SHP77 treated with DMSO at 0.1 percent for 48 hours (cell line): ENCODE measurements around the gene KCNQ5.
A peak's percentile ranks its signal among the peaks of the same experiment; 100 is the strongest.

Experiments used
- DNase-seq: peaks from one replicate; lab custom pipeline; 2025; lab: John Stamatoyannopoulos, UW

The KCNQ5 gene

DNA sequence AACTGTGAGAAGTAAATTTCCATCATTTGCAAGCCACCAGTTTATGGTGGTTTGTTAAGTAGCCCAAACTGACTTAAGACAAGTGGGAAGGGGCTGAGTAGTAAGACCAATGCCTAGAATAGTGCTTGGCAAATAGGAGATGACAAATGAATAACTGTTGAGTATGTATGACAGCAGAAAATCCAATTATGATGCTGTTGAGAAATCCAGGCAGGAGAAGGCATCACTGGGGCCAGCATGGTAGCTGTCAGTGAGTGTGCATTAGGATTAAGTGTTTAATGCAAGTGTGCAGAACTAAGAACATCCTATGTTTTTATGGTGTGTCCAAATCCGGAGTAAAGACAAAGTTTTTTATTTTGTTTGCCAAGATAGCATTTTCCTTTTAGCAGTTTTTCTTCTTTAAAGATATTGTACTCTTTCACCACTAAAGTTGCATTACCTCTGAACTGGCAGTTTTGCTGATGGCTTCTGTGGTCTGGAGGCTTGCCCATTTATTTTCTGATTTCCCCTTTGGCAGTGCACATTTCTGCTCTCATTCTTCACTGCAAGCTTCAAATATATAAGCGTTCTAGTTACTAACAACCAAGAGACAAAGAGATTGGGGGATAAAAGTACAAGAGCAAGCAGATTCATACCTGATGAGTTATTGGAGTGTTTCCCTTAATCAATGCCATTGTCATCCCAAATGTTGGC is 289.7 kb downstream of the KCNQ5 start:
- DNase-seq: no peak

DNA sequence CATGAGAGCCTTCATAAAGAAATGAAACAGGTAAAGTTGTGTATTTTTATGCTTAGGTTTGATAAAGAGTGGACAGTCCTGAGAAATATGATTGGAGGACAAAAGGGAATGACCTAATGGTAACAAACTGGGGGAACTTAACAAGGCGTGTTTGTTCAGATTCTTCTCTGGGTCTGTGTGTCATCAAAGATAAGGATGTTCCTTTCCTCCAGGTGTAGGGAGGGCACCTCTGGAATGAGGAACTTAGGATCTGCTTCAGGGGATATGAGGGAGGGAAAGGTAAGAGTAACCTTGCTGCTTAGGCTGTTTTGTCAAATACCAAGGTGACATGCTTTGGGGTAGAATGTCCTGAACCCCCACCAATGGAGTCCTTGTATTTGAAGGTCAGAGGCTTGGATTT is 291.9 kb downstream of the KCNQ5 start:
- no peak for DNase-seq

GRCh38 chr6:72916298-72916697 is 294.4 kb downstream of the KCNQ5 start:
- DNase-seq: no peak

DNA sequence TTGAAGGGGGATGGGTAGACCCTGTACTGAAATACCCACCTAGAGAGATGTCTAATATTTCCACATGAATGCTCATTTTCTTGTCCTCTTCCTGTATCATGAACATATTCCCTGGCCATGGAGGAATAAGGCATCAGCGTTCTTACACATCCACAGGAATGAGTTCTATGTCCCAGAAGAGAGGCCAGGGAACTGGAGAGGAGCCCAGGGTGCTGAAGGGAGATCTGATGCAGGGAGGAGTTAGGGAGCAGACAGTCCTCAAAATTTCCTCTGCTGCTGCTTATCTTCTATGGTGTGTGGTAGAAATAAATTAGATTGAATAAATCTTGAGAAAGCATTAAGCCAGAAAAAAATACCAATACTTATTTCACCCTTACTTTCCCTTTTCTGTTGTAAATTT is 295.0 kb downstream of the KCNQ5 start:
- no peak for DNase-seq

DNA sequence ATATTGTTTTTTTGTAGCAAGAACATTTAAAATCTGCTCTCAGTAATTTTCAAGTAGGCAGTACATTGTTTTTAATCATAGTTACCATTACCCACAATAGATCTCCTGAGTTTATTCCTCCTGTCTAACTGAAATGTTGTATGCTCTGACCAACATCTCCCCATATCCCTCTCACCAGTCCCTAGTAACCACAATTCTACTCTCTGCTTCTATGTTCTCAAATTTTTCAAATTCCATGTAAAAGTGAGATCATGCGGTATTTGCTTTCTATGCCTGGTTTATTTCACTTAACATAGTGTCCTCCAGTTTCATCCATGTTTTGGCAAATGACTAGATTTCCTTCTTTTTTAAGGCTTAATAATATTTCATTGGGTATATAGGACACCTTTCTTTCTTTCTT is 300.5 kb downstream of the KCNQ5 start:
- DNase-seq: no peak

GRCh38 chr6:72925136-72925535 is 303.3 kb downstream of the KCNQ5 start:
- DNase-seq: no peak

DNA sequence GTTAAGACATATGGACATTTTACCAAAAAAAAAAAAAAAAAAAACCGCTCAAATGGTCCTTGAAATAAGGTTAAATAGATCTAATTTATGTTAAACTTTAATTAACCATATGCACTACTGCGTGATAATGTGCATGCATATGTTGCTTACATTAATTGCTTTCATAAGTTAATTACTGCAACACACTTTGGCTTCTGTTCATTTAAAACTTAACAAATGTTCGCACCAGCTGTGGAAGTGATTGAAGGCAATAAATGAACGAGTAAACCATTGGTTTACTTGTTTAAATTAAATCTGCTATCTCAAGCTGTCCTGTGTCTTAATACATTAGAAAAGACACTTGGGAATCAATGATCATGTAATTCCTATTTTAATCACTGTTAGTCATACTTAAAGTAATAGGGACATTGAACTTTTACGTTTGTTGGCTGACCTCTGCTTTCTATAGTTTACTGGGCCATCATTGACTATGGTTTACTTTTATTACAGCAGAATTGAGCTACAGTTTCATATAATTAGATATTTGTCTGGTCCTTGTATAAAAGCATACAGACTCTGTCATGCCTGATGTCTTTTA is 308.8 kb downstream of the KCNQ5 start:
- DNase-seq: no peak

GRCh38 chr6:72931325-72931887 is 309.5 kb downstream of the KCNQ5 start:
- DNase-seq: no peak

GRCh38 chr6:72933233-72933632 is 311.4 kb downstream of the KCNQ5 start:
- no peak for DNase-seq

GRCh38 chr6:72936766-72937559 is 315.1 kb downstream of the KCNQ5 start:
- DNase-seq: no peak

- DNase-seq: no peak
Measured at GRCh38 chr6:72938104-72938503, 316.2 kb downstream of the KCNQ5 start.

DNA sequence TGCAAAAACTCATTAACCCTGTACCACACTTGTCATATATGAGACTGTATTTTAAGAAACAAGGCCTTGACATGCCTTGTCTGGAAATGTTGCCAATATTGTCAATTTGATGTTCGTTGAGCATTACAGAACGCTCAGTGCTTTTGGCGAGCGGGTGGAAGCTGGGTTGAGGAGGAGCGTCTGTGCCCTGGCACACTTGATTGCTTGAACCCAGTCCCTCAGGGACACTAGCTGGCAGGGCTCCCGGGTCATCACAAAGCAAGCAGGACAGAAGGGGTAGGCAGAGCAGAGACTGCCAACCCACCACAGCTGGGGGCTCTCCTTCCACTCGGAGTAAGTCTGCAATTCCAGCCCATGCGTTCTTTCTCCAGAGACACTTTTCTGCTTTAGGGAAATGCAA is 317.1 kb downstream of the KCNQ5 start:
- no peak for DNase-seq

GRCh38 chr6:72940265-72940664 is 318.4 kb downstream of the KCNQ5 start:
- DNase-seq: no peak

GRCh38 chr6:72941263-72941662 is 319.4 kb downstream of the KCNQ5 start:
- DNase-seq: no peak

- DNase-seq: peak; percentile 13
Measured at GRCh38 chr6:72941751-72942150, 319.9 kb downstream of the KCNQ5 start.

- no peak for DNase-seq
Measured at GRCh38 chr6:72943699-72944098, 321.8 kb downstream of the KCNQ5 start.

GRCh38 chr6:72944660-72945059 is 322.8 kb downstream of the KCNQ5 start:
- DNase-seq: no peak

DNA sequence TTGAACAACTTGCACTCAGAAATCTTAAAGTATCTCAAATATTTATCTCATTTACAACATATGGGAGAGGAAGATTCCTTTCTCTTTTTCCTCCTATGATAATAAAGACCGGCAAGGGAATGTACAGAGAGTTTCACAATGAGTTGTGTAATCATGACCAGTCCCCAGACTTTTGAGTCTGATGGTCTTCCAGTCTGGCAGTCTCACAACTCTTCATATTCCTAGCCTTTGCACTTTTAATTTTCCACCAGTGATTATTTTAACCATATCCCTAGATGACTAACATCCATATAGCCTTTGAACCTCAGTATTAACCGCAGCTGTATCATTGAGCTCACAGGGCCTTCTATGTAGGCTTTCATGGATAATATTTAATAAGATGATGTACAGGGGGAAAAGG is 324.9 kb downstream of the KCNQ5 start:
- DNase-seq: no peak

- DNase-seq: no peak
Measured at GRCh38 chr6:72947534-72947933, 325.7 kb downstream of the KCNQ5 start.

DNA sequence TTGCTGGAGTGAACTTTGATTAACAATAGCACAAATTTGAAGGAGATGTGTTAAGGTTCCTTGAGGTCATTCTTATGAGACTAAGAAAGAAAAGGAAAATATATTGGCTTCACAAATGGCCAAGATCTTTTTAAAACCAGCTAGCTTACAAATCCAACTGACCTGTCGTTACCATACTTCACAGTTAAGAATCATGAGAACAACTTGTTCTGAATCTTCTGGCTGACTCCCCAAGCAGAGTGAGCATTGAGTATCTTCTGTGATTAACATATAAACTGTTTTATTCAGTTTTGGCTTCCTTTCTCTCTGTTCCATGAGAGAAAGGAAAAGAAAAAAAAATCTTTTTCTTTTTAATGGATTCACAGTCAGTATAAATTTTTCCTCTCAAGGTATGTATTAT is 326.3 kb downstream of the KCNQ5 start:
- no peak for DNase-seq

DNA sequence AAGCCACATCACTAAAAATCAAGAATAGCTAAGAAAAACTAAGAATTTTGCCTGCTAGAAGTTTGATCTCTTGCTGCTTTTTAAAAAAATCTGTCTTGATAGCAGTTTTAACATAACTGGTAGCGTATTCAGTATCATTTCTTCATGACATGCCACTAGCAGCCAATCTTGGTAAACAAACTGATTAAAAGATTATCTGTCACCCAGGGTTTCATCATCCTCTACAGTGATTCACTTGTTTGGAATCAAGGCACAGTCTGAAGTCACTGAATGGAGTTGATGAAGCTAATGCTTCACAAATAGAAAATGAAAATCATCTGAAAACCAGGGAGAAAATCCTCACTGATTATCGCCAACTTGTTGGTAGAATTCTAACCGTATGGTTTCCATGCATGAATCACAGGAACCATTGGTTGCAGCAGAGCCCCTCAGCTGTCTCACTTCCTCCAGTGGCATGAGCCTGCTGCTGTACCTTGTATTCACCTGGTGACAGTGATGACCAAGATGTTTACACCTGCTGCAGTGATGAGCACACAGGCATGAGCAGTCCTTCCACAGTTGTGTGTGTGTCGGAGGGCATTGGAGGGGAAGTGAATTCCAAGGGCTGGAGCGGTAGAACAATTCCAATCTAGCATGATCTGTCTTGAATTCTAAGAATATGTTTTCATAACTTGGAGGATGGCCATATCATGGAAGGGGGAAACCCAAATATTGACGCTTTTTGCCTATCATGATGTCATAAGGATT is 328.4 kb downstream of the KCNQ5 start:
- DNase-seq: no peak
